HCT116 (cell line): ENCODE results near the gene FCRLB.

ENCODE experiments used
- EGR1 ChIP-seq: IDR thresholded peaks from 2 replicates; pipeline ENCODE4 v1.6.1; 2012; ENCODE audit warnings: low read depth
- POLR2AphosphoS5 ChIP-seq: IDR thresholded peaks from 2 replicates; pipeline ENCODE4 v1.6.1; 2011; ENCODE audit warnings: mild to moderate bottlenecking, low read depth, low read length, moderate library complexity
- YY1 ChIP-seq: IDR thresholded peaks from 2 replicates; pipeline ENCODE4 v1.6.1; 2011; ENCODE audit warnings: low read length, low read depth, moderate library complexity, mild to moderate bottlenecking; ENCODE audit not compliant: insufficient replicate concordance; ENCODE audit errors: extremely low read depth
- TF ChIP-seq, protein P1 (sequence below): IDR thresholded peaks from 2 replicates; pipeline ENCODE4 v1.6.1; 2011; ENCODE audit warnings: mild to moderate bottlenecking, low read length, moderate library complexity; ENCODE audit not compliant: insufficient replicate concordance; ENCODE audit errors: extremely low read depth
- TF ChIP-seq, protein P2 (sequence below), 3 experiments: fragments of 200-600 bp in 1 of 3; sonication (generic) in 1 of 3; IDR thresholded peaks in 2 of 3; conservative IDR thresholded peaks in 1 of 3; 2 replicates each; pipeline ENCODE4 v1.5.1; 2012 to 2017; ENCODE audit warnings: low read depth in 2 of 3, low read length in 2 of 3, antibody characterized with exemption in 1 of 3, borderline replicate concordance in 1 of 3, control low read depth in 1 of 3, mild to moderate bottlenecking in 1 of 3, mixed read lengths in 1 of 3, mixed run types in 1 of 3, moderate library complexity in 1 of 3; ENCODE audit not compliant: insufficient read depth in 1 of 3

DNA sequence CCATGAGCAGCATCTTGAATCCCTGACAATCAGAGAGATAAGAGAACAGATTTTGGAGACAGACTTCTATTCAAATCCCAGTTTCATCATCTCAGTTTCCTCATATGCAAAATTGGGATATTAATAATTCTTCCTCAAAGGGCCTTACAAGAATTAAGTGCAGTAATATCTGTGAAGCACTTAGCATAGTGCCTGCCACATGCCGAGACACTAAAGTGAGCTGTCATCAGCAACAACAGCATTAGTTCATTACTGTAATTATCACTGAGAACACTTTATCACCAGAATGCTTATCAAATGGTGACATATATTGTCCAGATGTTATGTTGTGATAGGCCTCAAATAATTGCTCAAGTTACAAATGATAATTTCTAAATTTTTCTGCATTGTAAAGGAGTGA, 922 bp upstream of the FCRLB start:
- TF ChIP-seq, protein P1, sequence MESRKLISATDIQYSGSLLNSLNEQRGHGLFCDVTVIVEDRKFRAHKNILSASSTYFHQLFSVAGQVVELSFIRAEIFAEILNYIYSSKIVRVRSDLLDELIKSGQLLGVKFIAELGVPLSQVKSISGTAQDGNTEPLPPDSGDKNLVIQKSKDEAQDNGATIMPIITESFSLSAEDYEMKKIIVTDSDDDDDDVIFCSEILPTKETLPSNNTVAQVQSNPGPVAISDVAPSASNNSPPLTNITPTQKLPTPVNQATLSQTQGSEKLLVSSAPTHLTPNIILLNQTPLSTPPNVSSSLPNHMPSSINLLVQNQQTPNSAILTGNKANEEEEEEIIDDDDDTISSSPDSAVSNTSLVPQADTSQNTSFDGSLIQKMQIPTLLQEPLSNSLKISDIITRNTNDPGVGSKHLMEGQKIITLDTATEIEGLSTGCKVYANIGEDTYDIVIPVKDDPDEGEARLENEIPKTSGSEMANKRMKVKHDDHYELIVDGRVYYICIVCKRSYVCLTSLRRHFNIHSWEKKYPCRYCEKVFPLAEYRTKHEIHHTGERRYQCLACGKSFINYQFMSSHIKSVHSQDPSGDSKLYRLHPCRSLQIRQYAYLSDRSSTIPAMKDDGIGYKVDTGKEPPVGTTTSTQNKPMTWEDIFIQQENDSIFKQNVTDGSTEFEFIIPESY: no peak
- TF ChIP-seq, protein P2, sequence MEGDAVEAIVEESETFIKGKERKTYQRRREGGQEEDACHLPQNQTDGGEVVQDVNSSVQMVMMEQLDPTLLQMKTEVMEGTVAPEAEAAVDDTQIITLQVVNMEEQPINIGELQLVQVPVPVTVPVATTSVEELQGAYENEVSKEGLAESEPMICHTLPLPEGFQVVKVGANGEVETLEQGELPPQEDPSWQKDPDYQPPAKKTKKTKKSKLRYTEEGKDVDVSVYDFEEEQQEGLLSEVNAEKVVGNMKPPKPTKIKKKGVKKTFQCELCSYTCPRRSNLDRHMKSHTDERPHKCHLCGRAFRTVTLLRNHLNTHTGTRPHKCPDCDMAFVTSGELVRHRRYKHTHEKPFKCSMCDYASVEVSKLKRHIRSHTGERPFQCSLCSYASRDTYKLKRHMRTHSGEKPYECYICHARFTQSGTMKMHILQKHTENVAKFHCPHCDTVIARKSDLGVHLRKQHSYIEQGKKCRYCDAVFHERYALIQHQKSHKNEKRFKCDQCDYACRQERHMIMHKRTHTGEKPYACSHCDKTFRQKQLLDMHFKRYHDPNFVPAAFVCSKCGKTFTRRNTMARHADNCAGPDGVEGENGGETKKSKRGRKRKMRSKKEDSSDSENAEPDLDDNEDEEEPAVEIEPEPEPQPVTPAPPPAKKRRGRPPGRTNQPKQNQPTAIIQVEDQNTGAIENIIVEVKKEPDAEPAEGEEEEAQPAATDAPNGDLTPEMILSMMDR (IDR thresholded peaks at IDR 0.05 in 2 of 3, conservative IDR thresholded peaks at IDR 0.05 in 1 of 3; ENCODE audit: borderline replicate concordance in 1 of 3, insufficient read depth in 1 of 3, low read depth in 2 of 3, low read length in 2 of 3): no peak
- no peak for TF ChIP-seq YY1
- no peak for TF ChIP-seq POLR2AphosphoS5
- no peak for TF ChIP-seq EGR1
